ENCODE measurements around the gene CYB561D1.

The CYB561D1 gene

GRCh38 chr1:109482242-109482641, 11.7 kb upstream of the CYB561D1 start:
- H3K27ac ChIP-seq = no peak overlapping the region
- TF ChIP-seq ZFX (IDR thresholded peaks at IDR 0.05) = no peak
- TF ChIP-seq, protein P1, sequence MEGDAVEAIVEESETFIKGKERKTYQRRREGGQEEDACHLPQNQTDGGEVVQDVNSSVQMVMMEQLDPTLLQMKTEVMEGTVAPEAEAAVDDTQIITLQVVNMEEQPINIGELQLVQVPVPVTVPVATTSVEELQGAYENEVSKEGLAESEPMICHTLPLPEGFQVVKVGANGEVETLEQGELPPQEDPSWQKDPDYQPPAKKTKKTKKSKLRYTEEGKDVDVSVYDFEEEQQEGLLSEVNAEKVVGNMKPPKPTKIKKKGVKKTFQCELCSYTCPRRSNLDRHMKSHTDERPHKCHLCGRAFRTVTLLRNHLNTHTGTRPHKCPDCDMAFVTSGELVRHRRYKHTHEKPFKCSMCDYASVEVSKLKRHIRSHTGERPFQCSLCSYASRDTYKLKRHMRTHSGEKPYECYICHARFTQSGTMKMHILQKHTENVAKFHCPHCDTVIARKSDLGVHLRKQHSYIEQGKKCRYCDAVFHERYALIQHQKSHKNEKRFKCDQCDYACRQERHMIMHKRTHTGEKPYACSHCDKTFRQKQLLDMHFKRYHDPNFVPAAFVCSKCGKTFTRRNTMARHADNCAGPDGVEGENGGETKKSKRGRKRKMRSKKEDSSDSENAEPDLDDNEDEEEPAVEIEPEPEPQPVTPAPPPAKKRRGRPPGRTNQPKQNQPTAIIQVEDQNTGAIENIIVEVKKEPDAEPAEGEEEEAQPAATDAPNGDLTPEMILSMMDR (conservative IDR thresholded peaks at IDR 0.05) = no peak

- TF ChIP-seq, protein P1 (conservative IDR thresholded peaks at IDR 0.05) = no peak
- no peak for TF ChIP-seq ZFX (IDR thresholded peaks at IDR 0.05)
- no peak overlapping the region; the same call in 1 of the 2 replicates for H3K27ac ChIP-seq
Observed at GRCh38 chr1:109482791-109483671, 10.9 kb upstream of the CYB561D1 start.

DNA sequence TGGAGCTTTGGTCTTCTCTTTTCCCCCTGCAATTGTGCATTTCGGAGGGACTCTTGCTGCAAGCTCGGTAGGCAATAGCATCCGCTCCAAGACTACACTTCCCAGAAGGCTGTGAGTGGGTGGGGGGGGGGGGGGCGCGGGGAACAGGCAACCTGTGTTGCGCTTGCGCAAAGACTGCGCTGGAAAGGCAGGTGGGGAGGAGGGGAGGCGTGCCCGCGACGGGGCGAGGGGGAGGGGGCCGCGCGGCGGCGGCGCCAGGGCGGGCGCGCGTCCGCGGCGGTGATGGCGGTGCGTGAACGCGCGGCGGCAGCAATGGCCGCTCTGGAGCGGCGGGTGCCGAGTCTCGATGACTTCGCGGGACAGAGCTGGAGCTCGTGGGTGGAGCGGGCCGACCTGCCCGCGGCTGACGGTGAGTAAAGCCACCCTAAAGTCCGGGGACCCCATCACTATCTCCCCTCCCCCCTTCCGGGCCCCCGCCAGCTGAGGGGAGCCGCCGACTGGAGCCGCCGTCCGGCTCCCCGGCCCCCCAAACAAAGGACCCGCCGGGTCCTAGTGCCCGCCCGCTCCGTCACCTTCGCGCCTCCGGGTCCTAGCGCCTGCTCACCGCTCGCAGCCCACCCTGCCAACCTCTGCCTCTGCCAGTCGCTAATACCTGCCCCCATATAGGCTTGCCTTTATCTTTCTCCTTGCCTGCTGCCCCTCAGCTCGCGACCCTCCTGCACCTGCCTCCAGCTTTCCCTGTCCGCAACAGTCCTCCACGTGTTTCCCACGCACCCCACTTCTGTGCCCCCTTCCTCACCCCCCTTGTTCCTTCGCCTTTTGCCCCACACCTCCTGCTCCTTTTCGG, 10.0 kb upstream of the CYB561D1 start, which contains the start of gene ATXN7L2:
TSS of gene ATXN7L2 (plus strand) at position 234 of the 847 bp plus-strand sequence. CDS start at position 283, 49 bp downstream.
- H3K27ac ChIP-seq = peak within 1 kb of the TSS; percentile 86
- TF ChIP-seq, protein P1 (conservative IDR thresholded peaks at IDR 0.05) = no peak
- no peak for TF ChIP-seq ZFX (IDR thresholded peaks at IDR 0.05)

GRCh38 chr1:109484519-109484975, 9.3 kb upstream of the CYB561D1 start:
- TF ChIP-seq, protein P1 (conservative IDR thresholded peaks at IDR 0.05) = no peak
- TF ChIP-seq ZFX (IDR thresholded peaks at IDR 0.05) = no peak
- H3K27ac ChIP-seq = peak overlapping the region; percentile 86

DNA sequence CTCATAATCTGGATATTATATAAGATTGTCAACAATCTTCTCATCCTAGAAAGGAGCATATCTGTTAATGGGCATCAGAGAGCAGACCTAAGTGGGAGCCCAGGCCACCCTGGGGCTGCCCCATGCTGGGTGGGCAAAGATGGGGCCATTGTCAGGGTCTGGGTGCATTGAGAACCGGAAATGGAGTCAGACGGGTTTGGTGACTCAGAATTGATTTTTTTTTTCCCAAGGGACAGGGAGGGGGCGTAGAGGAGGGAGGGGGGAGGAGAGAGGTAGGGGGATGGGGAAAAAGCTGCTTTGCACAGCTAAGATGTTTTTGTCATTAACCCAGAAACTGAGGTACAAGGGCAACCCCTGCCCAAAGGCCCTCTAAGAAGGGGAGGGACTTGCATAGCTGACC, 8.9 kb upstream of the CYB561D1 start:
- no peak for TF ChIP-seq ZFX (IDR thresholded peaks at IDR 0.05)
- TF ChIP-seq, protein P1 (conservative IDR thresholded peaks at IDR 0.05) = no peak
- H3K27ac ChIP-seq = no peak overlapping the region; the same call in 1 of the 2 replicates

DNA sequence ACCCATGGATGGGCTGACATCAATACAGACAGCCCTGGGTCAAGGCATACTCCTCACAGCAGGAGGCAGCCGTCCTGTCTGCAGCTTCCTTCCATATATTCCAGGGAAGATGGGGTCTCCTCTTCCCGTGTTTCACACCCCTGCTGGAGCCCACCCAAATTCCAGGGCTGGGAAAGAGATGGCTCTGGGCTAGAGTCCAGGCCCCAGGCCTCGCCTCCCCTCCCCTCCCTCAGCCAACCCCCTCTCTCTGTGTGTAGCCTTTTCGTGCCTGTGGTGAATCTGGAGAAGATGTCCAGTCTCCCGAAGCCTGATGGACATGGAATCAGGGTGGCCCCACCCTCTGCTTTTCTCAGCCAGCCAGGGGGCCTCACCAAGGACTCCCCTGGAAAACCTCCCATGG, 6.6 kb upstream of the CYB561D1 start:
- no peak for TF ChIP-seq ZFX (IDR thresholded peaks at IDR 0.05)
- TF ChIP-seq, protein P1 (conservative IDR thresholded peaks at IDR 0.05) = no peak
- H3K27ac ChIP-seq = no peak overlapping the region
